PC-3 (cell line): ENCODE measurements around the gene TMC1.

Experiments
- CTCF ChIP-seq: fragments of 300-600 bp; sonication (generic); conservative IDR thresholded peaks from 2 replicates; pipeline ENCODE4 v1.5.1; 2017; ENCODE audit warnings: antibody characterized with exemption, low read depth, mild to moderate bottlenecking, low read length
- EZH2 ChIP-seq: fragments of 300-600 bp; sonication (generic); IDR thresholded peaks from one replicate; pipeline ENCODE4 v1.6.1; 2017; ENCODE audit warnings: antibody characterized with exemption, mild to moderate bottlenecking, low read length; ENCODE audit not compliant: unreplicated experiment
- EZH2phosphoT487 ChIP-seq: fragments of 300-600 bp; sonication (generic); IDR thresholded peaks from 2 replicates; pipeline ENCODE4 v1.6.1; 2018; ENCODE audit warnings: mild to moderate bottlenecking, antibody characterized with exemption, low read length, borderline replicate concordance

GRCh38 chr9:72779614-72780013 is 258.2 kb downstream of the TMC1 start:
- no peak for TF ChIP-seq CTCF
- no peak for TF ChIP-seq EZH2phosphoT487
- TF ChIP-seq EZH2: no peak
